C4-2B (cell line): ENCODE data around the gene TTC21B.

ENCODE experiments used
- CTCF ChIP-seq: fragments of 450-650 bp; conservative IDR thresholded peaks from 2 replicates; pipeline ENCODE4 v1.5.1; 2017; ENCODE audit warnings: mild to moderate bottlenecking
- ZFX ChIP-seq: fragments of 450-650 bp; IDR thresholded peaks from 2 replicates; pipeline ENCODE4 v1.6.1; 2017

GRCh38 chr2:165876269-165876668 is 77.3 kb downstream of the TTC21B start:
- TF ChIP-seq CTCF (no peak), ZFX (no peak)
